Measurements from ENCODE around the gene UBE2D1.

Gene UBE2D1

DNA sequence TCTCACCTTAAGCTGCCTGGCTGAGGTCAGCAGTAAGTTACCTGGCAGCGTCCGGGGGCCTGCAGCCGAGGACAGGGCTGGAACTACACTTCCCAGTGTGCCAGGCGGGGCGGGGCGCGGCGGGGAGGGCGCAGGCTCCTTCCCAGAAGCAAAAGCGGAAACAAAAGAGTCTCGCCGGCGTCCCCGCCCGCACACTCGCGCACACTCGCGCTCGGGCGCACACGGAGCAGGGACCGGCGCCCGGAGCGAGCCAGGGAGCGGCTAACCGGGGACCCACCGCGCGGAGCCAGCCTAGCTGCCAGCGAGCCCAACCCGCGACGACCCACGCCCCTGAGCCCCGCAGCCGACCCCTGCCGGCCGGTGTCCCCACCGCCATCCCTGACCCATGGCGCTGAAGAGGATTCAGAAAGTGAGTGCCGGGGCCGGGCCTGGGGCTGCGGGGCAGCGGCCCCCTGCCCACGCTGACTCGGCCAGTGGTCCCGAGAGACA, at the start of gene UBE2D1:
Gene UBE2D1 (plus strand): TSS at position 190 of the 489 bp plus-strand sequence. CDS start 196 bp downstream, at position 386.
- no peaks in the 10 kb centered on the region for H3K9me3 ChIP-seq (ENCODE audit: control insufficient read depth, low read length)
- peak within 1 kb of the TSS; percentile 79 for H3K4me3 ChIP-seq (ENCODE audit: low read length)
- peak within 1 kb of the TSS; percentile 84 for H3K9ac ChIP-seq (ENCODE audit: low read length)
- H3K27me3 ChIP-seq (ENCODE audit: control insufficient read depth, insufficient read depth, low read length) = no peaks in the 10 kb centered on the region
- no peaks in the 10 kb centered on the region for H3K36me3 ChIP-seq (ENCODE audit: control insufficient read depth, insufficient read depth, low read length)
- H3K4me1 ChIP-seq (ENCODE audit: control insufficient read depth, insufficient read depth, low read length) = no peaks in the 10 kb centered on the region

DNA sequence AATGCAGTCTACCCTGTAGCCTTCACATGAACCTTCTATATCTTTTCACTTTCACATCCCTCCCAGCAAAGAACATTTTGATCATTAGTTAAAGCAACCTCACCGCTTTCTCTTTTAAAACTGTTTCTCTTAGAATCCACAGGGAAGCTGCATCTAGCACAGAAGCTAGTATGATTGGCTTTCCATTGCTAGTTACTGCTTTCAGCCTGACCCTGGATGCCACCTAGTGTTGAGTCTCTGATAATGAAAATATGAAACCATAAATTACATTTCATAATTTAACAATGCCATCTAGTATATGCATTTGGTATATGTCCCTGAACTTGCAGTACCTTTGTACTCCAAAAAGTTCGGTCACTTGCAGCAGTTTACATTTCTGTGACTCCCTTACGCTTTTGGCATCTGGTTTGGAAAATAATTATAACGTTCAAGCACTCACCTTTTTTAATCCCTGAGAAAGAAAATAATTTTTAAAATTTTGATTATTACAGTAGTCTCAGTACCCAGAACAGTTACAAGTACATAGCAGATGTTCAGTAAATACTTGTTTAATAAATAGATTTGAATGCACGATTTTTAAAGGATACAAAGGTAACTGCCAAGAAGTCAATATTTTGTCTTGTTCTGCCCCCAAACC, 43.1 kb upstream of the UBE2D1 start:
- no peaks in the 10 kb centered on the region for H3K4me1 ChIP-seq (ENCODE audit: control insufficient read depth, insufficient read depth, low read length)
- H3K4me3 ChIP-seq (ENCODE audit: low read length) = no peak overlapping the region
- H3K27me3 ChIP-seq (ENCODE audit: control insufficient read depth, insufficient read depth, low read length) = no peaks in the 10 kb centered on the region
- H3K9me3 ChIP-seq (ENCODE audit: control insufficient read depth, low read length) = no peaks in the 10 kb centered on the region
- no peaks in the 10 kb centered on the region for H3K36me3 ChIP-seq (ENCODE audit: control insufficient read depth, insufficient read depth, low read length)
- H3K9ac ChIP-seq (ENCODE audit: low read length) = no peak overlapping the region

DNA sequence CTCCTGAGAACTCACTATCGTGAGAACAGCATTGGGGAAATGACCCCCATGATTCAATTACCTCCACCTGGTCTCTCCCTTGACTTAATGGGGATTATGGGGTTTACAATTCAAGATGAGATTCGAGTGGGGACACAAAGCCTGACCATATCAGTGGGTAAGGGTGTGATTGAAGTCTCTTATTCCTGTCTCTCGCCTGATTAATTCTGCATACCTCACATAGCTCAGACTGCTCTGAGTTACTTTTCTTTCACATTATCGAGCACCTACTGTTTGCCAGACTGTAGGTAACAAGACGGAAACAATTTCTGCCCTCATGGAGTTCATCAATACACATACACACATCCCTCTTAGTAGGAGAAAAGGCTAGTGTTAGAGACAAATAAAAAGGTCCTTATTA, 40.8 kb upstream of the UBE2D1 start:
- no peaks in the 10 kb centered on the region for H3K4me1 ChIP-seq (ENCODE audit: control insufficient read depth, insufficient read depth, low read length)
- H3K9me3 ChIP-seq (ENCODE audit: control insufficient read depth, low read length) = no peaks in the 10 kb centered on the region
- H3K36me3 ChIP-seq (ENCODE audit: control insufficient read depth, insufficient read depth, low read length) = no peaks in the 10 kb centered on the region
- no peak overlapping the region for H3K4me3 ChIP-seq (ENCODE audit: low read length)
- no peak overlapping the region for H3K9ac ChIP-seq (ENCODE audit: low read length)
- no peaks in the 10 kb centered on the region for H3K27me3 ChIP-seq (ENCODE audit: control insufficient read depth, insufficient read depth, low read length)

DNA sequence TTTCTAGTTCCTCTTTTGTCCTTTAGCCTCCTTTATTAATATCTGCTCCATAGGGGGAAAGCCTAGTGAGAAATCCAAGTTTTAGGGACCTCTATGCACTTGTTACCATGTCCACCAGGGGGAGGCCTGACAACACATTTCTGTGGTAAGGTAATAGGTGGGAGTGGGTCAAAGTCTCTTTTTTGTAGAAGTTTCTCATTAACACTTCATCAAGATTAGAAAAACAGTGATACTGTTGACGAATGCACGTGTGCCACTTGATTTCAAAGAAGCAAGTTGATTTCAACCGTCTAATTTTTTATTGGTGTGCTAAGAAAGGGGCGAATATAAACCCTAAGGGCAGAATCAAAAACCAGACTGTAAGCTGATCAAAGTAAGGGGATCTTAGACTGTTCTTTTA, 35.2 kb upstream of the UBE2D1 start:
- no peaks in the 10 kb centered on the region for H3K27me3 ChIP-seq (ENCODE audit: control insufficient read depth, insufficient read depth, low read length)
- H3K9me3 ChIP-seq (ENCODE audit: control insufficient read depth, low read length) = no peaks in the 10 kb centered on the region
- H3K4me1 ChIP-seq (ENCODE audit: control insufficient read depth, insufficient read depth, low read length) = no peaks in the 10 kb centered on the region
- H3K36me3 ChIP-seq (ENCODE audit: control insufficient read depth, insufficient read depth, low read length) = no peaks in the 10 kb centered on the region
- H3K9ac ChIP-seq (ENCODE audit: low read length) = no peak overlapping the region
- no peak overlapping the region for H3K4me3 ChIP-seq (ENCODE audit: low read length)

DNA sequence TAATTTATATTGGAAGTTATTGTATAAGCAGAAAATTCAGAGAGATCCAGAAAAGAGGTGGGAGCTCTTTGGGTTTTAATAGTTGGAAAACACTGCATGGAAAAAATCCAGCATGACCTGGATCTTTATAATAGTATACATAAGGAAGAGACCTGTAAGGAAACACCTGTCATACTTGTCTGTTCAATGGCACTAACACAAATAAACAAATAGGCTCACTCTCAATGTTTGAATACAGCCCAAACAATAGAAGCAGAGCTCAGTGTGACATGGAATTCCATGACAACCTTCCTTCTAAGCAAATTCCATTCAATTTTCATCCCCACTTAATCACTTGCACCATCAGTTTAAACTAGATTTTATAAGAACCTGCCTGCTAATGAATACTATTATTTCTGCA, 34.1 kb upstream of the UBE2D1 start:
- Histone ChIP-seq H3K4me3 (ENCODE audit: low read length) (no peak overlapping the region), H3K9ac (ENCODE audit: low read length) (no peak overlapping the region), H3K36me3 (ENCODE audit: control insufficient read depth, insufficient read depth, low read length) (no peaks in the 10 kb centered on the region), H3K4me1 (ENCODE audit: control insufficient read depth, insufficient read depth, low read length) (no peaks in the 10 kb centered on the region), H3K27me3 (ENCODE audit: control insufficient read depth, insufficient read depth, low read length) (no peaks in the 10 kb centered on the region), H3K9me3 (ENCODE audit: control insufficient read depth, low read length) (no peaks in the 10 kb centered on the region)

DNA sequence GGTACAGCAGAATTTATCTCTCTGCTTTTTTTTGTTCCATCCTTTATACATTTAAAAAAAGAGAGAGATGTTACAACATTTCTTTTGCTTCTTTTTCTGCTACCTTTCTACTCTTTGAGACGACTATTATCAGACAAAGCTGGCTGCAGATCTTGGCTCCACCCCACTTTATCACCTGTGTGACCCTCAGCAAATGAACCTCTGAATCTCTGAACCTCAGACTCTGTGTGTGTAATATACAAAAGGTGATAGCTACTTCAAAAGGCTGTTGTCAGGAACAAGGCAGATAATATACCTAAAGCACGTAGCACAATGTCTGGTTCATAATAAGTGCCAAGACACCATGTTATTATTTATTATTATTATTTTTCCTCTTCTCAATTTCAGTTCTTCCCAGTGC, 32.6 kb upstream of the UBE2D1 start:
- Histone ChIP-seq H3K36me3 (ENCODE audit: control insufficient read depth, insufficient read depth, low read length) (no peaks in the 10 kb centered on the region), H3K4me3 (ENCODE audit: low read length) (no peak overlapping the region), H3K9me3 (ENCODE audit: control insufficient read depth, low read length) (no peaks in the 10 kb centered on the region), H3K27me3 (ENCODE audit: control insufficient read depth, insufficient read depth, low read length) (no peaks in the 10 kb centered on the region), H3K9ac (ENCODE audit: low read length) (no peak overlapping the region), H3K4me1 (ENCODE audit: control insufficient read depth, insufficient read depth, low read length) (no peaks in the 10 kb centered on the region)

DNA sequence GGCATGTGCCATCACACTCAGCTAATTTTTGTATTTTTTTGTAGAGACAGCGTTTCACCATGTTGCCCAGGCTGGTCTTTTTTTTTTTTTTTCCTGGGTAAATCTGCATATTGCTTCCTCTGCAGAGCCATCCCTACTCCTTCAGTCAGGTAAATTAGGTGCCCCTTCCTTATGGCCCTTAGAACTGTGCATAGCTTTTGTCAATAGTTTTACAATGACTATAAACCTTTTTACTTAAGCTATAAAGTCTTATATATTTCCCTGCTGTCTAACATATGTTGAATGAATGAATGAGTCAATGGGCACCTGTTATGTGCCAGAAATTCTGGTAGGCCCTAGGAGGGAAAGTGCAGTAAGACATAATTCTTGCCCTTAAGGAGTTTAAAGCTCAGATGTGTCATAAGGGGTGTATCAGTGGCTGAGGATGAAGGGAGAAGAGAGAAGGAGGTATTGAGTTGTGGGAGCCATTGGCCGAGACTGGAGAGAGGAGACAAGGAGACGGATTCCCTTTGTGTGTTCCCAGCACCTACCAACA, 30.6 kb upstream of the UBE2D1 start:
- no peaks in the 10 kb centered on the region for H3K9me3 ChIP-seq (ENCODE audit: control insufficient read depth, low read length)
- H3K4me3 ChIP-seq (ENCODE audit: low read length) = no peak overlapping the region
- H3K4me1 ChIP-seq (ENCODE audit: control insufficient read depth, insufficient read depth, low read length) = no peaks in the 10 kb centered on the region
- no peaks in the 10 kb centered on the region for H3K36me3 ChIP-seq (ENCODE audit: control insufficient read depth, insufficient read depth, low read length)
- H3K9ac ChIP-seq (ENCODE audit: low read length) = no peak overlapping the region
- H3K27me3 ChIP-seq (ENCODE audit: control insufficient read depth, insufficient read depth, low read length) = no peaks in the 10 kb centered on the region

DNA sequence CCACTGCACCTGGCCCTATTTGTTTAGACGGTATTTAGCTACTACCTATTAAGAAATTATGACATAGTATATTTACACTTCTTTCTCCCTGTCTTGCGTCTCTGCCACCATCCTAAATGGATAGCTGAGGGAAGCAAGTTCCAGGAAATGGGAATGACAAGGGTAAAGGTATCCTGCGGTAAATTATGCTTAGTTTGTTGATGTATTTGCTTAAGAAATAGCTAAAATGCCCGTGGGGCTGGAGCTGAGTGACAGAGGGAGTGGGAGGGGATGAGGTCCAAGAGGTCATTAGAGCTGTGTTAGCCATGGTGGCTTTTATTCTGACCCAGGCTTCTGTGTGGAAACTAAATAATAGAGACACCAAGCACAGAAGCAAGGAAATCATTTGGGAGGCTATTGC, 29.0 kb upstream of the UBE2D1 start:
- H3K36me3 ChIP-seq (ENCODE audit: control insufficient read depth, insufficient read depth, low read length) = no peaks in the 10 kb centered on the region
- H3K9me3 ChIP-seq (ENCODE audit: control insufficient read depth, low read length) = no peaks in the 10 kb centered on the region
- H3K27me3 ChIP-seq (ENCODE audit: control insufficient read depth, insufficient read depth, low read length) = no peaks in the 10 kb centered on the region
- H3K4me1 ChIP-seq (ENCODE audit: control insufficient read depth, insufficient read depth, low read length) = no peaks in the 10 kb centered on the region
- H3K4me3 ChIP-seq (ENCODE audit: low read length) = no peak overlapping the region
- H3K9ac ChIP-seq (ENCODE audit: low read length) = no peak overlapping the region

DNA sequence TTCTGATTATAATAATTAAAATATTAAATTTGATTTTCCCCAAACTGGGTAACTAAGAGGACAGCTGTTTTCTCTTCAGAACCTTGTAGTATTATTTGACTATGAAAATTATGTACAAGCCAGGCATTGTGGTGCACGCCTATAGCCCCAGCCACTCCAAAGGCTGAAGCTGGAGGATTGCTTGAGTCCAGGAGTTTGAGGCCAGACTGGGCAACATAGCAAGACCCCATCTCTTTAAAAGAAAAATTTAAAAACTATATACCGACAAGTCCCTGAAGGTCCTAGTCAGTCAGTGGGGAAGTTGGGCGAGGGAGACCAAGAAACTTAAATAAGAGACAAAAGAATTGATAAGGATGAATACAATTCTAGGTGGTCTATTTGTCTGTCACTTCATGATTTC, 27.1 kb upstream of the UBE2D1 start:
- H3K9ac ChIP-seq (ENCODE audit: low read length) = no peak overlapping the region

DNA sequence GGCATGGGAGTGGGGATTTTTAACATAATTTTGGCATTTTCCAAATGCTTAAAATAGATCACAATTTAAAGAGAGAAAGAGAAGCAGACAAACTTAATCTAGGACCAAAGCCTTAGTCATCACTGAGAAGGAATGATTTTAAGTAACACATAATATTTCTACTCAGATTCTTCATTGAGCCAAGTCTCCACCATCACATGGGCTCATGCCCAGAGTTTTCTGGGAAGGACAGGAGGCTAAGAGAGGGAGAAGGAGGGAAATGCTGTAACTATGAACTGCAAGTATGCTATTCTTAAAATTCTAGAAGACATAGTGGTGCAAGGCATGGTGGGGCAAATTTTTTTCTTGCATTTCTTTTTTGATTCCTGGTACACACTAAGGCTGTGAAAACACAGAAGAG, 23.8 kb upstream of the UBE2D1 start:
- no peaks in the 10 kb centered on the region for H3K9me3 ChIP-seq (ENCODE audit: control insufficient read depth, low read length)
- H3K27me3 ChIP-seq (ENCODE audit: control insufficient read depth, insufficient read depth, low read length) = no peaks in the 10 kb centered on the region
- no peaks in the 10 kb centered on the region for H3K4me1 ChIP-seq (ENCODE audit: control insufficient read depth, insufficient read depth, low read length)
- H3K36me3 ChIP-seq (ENCODE audit: control insufficient read depth, insufficient read depth, low read length) = no peaks in the 10 kb centered on the region
- no peak overlapping the region for H3K4me3 ChIP-seq (ENCODE audit: low read length)
- no peak overlapping the region for H3K9ac ChIP-seq (ENCODE audit: low read length)

More for the DNA sequence above, 27.1 kb upstream of the UBE2D1 start:
- Histone ChIP-seq H3K4me1 (ENCODE audit: control insufficient read depth, insufficient read depth, low read length) (no peaks in the 10 kb centered on the region), H3K9me3 (ENCODE audit: control insufficient read depth, low read length) (no peaks in the 10 kb centered on the region), H3K27me3 (ENCODE audit: control insufficient read depth, insufficient read depth, low read length) (no peaks in the 10 kb centered on the region), H3K4me3 (ENCODE audit: low read length) (no peak overlapping the region), H3K36me3 (ENCODE audit: control insufficient read depth, insufficient read depth, low read length) (no peaks in the 10 kb centered on the region)

DNA sequence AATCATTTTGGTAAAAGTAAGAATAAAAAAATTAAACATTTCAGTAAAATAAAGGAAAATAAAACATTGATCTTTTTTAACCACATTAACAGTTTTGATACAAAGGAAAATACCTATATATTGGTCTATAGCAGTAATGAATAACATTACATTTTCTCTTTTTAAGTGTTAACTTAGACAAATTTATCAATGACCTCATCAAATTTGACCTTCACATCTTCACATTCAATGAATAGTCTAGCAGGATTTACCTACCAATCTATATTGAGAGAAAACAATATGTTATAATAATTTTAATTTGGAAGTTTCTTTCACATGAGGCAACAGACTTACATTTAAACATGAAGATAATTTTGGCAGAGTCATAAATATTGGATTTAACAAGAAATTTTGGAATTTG, 17.9 kb upstream of the UBE2D1 start:
- H3K4me3 ChIP-seq (ENCODE audit: low read length) = no peak overlapping the region
- H3K36me3 ChIP-seq (ENCODE audit: control insufficient read depth, insufficient read depth, low read length) = no peaks in the 10 kb centered on the region
- H3K27me3 ChIP-seq (ENCODE audit: control insufficient read depth, insufficient read depth, low read length) = no peaks in the 10 kb centered on the region

DNA sequence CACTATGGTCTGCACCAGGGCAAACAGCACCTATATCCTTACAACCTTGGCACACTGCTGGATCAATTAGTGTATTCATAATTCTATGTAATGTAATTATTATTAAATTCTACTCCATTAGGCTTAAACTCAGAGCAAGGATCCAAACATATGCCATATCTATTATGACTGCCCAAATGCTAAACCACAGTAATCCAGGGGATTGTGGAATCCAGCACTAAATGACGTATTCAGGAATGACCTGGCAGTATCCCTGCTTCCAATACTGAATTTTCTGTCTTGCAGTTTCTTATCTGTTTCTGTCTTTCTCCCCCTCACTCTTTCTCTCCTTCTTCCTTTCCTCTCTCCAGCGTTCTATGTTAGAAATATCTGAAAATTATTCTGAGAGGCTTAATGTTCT, 16.5 kb upstream of the UBE2D1 start:
- Histone ChIP-seq H3K9me3 (ENCODE audit: control insufficient read depth, low read length) (no peaks in the 10 kb centered on the region), H3K4me1 (ENCODE audit: control insufficient read depth, insufficient read depth, low read length) (no peaks in the 10 kb centered on the region), H3K9ac (ENCODE audit: low read length) (no peak overlapping the region), H3K27me3 (ENCODE audit: control insufficient read depth, insufficient read depth, low read length) (no peaks in the 10 kb centered on the region), H3K36me3 (ENCODE audit: control insufficient read depth, insufficient read depth, low read length) (no peaks in the 10 kb centered on the region), H3K4me3 (ENCODE audit: low read length) (no peak overlapping the region)

More for the DNA sequence above, 17.9 kb upstream of the UBE2D1 start:
- no peak overlapping the region for H3K9ac ChIP-seq (ENCODE audit: low read length)
- no peaks in the 10 kb centered on the region for H3K9me3 ChIP-seq (ENCODE audit: control insufficient read depth, low read length)
- no peaks in the 10 kb centered on the region for H3K4me1 ChIP-seq (ENCODE audit: control insufficient read depth, insufficient read depth, low read length)

Measured in mucosa of stomach (tissue), 1 donor.